CD4-positive, alpha-beta T cell treated with Interleukin-6 for 4 hours (primary cell): ENCODE results near the gene SLC17A7.

Experiments
- DNase-seq: peaks from one replicate; pipeline ENCODE4 v3.0.0-alpha.2; 2020; ENCODE audit warnings: mixed read lengths

SLC17A7 gene

GRCh38 chr19:49403404-49404187 lies 37.7 kb downstream of the SLC17A7 start:
- DNase-seq = no peak

DNA sequence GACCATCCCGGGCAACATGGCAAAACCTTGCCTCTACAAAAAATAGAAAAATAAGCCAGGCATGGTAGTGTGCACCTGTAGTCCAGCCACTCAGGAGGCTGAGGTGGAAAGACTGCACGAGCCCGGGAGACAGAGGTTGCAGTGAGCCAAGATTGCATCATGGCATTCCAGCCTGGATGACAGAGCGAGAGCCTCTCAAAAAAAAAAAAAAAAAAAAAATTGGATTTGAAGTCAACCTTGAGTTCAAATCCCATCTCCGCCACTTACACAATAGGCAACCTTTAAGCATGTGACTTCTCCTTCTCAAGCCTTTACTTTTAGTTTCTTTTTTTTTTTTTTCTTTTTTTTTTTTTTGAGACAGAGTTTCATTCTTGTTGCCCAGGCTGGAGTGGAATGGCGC lies 41.3 kb downstream of the SLC17A7 start:
- DNase-seq = no peak

- DNase-seq = no peak
These were observed 42.4 kb downstream of the SLC17A7 start for GRCh38 chr19:49398931-49399330.

DNA sequence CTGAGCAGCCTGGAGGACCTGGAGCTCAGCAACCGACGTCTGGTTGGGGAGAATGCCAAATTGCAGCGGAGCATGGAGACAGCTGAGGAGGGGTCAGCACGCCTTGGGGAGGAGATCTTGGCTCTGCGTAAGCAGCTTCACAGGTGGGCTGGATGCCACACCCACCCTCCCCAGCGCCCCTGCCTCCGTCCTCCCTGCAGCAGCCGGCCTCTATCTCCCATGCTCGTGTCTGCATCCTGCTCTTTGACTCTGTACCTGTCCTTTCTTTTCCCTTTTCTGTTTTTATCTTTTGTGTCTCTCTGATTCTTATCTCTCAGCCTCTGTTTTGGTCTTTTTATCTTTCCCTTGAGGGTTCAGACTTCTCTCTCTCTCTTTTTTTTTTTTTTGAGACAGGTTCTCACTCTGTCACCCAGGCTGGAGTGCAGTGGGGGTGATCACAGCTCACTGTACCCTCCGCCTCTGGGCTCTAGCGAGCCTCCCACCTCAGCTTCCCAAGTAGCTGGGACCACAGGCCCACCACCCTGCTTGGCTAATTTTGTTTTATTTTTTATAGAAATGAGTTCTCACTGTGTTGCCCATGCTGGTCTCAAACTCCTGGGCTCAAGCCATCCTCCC lies 43.2 kb downstream of the SLC17A7 start:
- DNase-seq = peak; percentile 30

GRCh38 chr19:49396738-49397505 lies 44.4 kb downstream of the SLC17A7 start:
- DNase-seq = no peak

DNA sequence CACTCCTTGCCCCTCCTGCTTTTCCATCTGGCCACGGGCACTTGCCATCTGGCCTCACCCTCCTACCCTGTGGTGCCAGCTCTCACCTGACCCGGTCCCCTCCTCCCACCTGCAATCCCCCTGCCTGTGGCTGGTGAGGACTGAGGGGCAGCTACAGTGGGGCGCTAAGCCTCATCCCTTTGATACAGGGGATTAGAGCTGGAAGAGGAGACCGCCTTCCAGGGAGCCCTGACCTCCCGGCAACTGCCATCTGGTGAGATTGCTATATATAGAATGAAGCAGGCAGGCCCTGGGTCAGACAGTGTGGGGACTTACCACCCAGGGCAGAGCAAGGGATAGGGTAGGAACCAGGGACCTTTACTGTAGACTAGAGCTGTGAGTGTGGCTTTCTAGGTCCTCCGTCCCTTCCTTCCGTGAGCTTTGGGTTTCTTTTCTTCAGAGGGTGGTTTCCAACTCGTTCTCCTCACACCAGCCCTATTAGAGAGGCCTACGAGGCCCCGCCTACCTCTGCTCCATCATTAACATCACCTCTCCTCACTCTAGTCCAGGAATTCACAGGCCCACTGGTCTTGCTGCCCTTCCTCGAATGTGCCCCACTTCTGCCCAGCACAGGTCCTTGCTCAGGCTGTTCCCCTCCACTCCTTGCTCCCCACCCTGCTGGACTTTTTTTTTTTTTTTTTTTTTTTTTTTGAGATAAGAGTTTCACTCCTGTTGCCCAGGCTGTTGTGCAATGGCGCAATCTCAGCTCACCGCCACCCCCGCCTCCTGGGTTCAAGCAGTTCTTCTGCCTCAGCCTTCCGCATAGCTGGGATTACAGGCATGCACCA lies 45.5 kb downstream of the SLC17A7 start:
- DNase-seq = no peak

GRCh38 chr19:49393881-49394280 lies 47.4 kb downstream of the SLC17A7 start:
- DNase-seq = no peak

- DNase-seq = peak; percentile 88
These were observed 49.5 kb downstream of the SLC17A7 start for GRCh38 chr19:49391581-49392399.

DNA sequence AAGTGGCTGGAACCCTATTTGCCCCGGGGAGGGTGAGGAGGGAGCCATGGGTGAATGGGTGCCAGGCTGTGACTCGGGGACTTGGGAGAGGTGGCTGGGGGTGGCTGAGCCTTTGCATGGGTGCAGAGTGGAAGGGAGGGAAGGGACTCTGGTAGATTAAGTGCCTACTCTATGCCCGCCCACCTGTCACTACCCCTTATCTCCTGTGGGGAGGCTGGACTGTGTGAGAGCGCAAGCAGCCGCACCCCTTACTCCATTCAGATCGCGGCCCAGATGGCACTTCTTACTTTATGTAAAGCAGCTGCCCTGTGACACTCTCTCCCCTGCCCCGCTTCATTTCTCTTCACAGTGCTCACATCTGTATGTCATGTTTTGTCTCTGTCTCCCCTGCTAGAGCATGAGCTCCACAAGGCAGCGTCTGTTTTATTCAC lies 50.4 kb downstream of the SLC17A7 start:
- no peak for DNase-seq

DNA sequence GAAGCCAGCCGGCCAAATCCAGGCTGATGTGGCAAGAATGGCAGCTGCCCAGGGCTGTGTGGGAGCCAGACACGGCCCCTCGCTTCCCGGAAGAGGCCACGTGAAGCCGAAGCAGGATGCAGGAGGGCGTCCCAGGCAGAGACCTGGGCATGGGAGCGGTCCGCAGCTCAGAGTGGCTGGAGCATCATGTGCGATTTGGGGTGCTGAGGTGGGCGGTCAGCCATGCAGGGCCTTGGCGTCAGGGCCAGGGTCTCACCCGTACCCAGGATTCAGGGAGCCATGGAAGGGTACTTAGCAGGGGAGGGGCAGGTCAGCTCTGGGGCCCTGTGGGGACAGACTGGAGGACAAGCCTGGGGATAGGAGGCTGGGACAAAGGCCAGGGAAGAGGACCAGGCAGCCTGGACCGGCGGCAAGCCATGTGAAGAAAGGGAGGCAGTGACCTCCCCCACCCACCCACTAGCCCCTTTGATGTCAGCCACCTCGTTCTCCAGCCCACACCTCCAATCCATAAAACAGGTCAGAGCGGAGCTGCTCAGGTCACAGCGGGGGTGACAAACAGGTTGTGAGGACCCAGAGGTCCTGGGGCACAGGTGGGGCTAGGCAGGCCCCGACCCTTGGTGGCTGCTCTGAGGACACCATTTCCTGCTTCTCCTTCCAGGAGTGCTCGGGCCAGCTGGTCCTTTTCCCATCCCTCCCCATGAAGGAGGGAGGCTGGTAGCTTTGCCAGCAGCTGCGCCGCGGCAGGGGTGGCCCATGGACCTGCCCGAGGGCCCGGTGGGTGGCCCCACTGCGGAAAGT lies 51.0 kb downstream of the SLC17A7 start:
- DNase-seq = no peak

GRCh38 chr19:49389406-49389805 lies 51.9 kb downstream of the SLC17A7 start:
- DNase-seq = no peak

- peak; percentile 78 for DNase-seq
These were observed 53.4 kb downstream of the SLC17A7 start, which contains the start of gene KASH5 for GRCh38 chr19:49387936-49388372. TSS of gene KASH5 (plus strand) at chr19:49388249. CDS start at chr19:49390884, 2,635 bp downstream.

DNA sequence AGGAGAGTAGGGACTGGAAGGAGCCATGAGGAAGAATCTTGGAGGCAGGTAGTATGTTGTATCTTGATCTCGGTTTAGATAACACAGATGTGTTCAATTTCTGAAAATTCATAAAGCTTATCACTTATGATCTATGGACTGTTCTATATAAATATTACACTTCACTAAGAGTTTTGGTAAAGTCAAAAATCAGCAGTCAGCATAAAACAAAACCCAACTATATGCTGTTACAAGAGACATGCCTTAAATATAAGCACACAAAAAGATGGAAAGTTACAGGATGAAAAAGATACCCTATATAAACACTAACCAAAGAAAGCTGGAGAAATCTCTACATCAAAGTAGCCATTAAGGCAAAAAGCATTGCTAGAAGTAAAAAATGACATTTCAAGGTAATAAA lies 57.7 kb downstream of the SLC17A7 start:
- no peak for DNase-seq

DNA sequence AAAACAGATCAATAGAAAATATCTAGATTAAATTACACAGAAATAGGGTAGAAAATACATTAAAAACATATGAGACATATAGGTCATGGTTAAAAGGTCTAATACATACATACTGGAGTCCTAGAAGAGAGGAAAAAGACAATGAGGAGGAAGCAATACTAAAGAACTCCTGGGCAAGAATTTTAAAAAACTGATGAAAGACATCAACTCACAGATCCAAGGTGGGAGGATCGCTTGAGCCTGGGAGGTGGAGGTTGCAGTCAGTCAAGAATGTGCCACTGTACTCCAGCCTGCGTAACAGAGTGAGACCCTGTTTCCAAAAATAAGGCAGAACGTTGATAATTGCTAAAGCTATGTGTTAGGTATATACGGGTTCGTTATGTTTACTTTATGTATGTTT lies 58.7 kb downstream of the SLC17A7 start:
- no peak for DNase-seq

GRCh38 chr19:49380391-49380790 lies 60.9 kb downstream of the SLC17A7 start:
- DNase-seq = no peak
